GM12878 (cell line): ENCODE measurements around the gene MASTL. TPM values are rescaled to one million over a fixed set of nuclear protein-coding genes. Genes with fewer than 3 reads are reported as not detected.

Experiments
- ATAC-seq: fragments of 200-7000 bp; cut with Tn5 transposase; 3 replicates; pipeline ENCODE4 v1.9.1; 2020; ENCODE audit warnings: mild to moderate bottlenecking, moderate library complexity
- BruUV-seq: library from RNA; stranded (reverse); fragments of 400-500 nt; replicated peaks from 2 replicates; lab custom pipeline; 2021; lab: Mats Ljungman, UMichigan
- CTCF ChIA-PET: fragments of 300-600 bp; sonication (Branson Sonifier 250); formaldehyde crosslinking; extraction: SDS; loops from one replicate; lab custom pipeline; 2021; ENCODE audit warnings: inconsistent platforms; lab: Yijun Ruan, JAX
- POLR2A ChIA-PET: fragments of 350-600 bp; formaldehyde crosslinking; extraction: SDS; loops from one replicate; lab custom pipeline; 2021; ENCODE audit warnings: inconsistent platforms; lab: Charles Lee
- RAD21 ChIA-PET: fragments of 300-600 bp; sonication (Branson Sonifier 250); formaldehyde crosslinking; loops from one replicate; lab custom pipeline; 2023; ENCODE audit warnings: antibody characterized with exemption; ENCODE audit not compliant: unreplicated experiment; lab: Charles Lee
- SMC1A ChIA-PET: fragments of 300-600 bp; sonication (Branson Sonifier 250); formaldehyde crosslinking; loops from one replicate; lab custom pipeline; 2023; ENCODE audit not compliant: unreplicated experiment, uncharacterized antibody; lab: Charles Lee
- DNase-seq: peaks from one replicate; pipeline ENCODE4 v3.0.0-alpha.2; 2011; ENCODE audit warnings: low read depth, low spot score
- FAIRE-seq: peaks from 3 replicates; lab custom pipeline; 2011; peaks lifted over from hg19 to GRCh38; lab: Jason Lieb, UNC
- H2AFZ ChIP-seq: 2 replicates; pipeline ENCODE4 v1.6.0; 2011; ENCODE audit warnings: low read depth, low read length, control low read depth; ENCODE audit not compliant: control insufficient read depth
- H3K27ac ChIP-seq: 2 replicates; pipeline ENCODE4 v1.5.1; 2011; ENCODE audit warnings: control low read depth; ENCODE audit not compliant: control insufficient read depth, insufficient read depth
- H3K27me3 ChIP-seq, 2 experiments: replicated peaks in 1 of 2; 2 replicates each; pipeline versions ENCODE4 v1.6.0 to v1.6.1; 2011; ENCODE audit warnings: low read length in 1 of 2; ENCODE audit not compliant: control insufficient read depth in 2 of 2, insufficient read depth in 2 of 2
- H3K36me3 ChIP-seq, 2 experiments: 2 replicates each; pipeline ENCODE4 v1.5.1; 2011; ENCODE audit warnings: low read length in 1 of 2; ENCODE audit not compliant: control insufficient read depth in 2 of 2, insufficient read depth in 2 of 2
- H3K4me1 ChIP-seq: 2 replicates; pipeline ENCODE4 v1.6.1; 2011; ENCODE audit warnings: mild to moderate bottlenecking, low read length, moderate library complexity, mixed read lengths; ENCODE audit not compliant: control insufficient read depth, insufficient read depth
- H3K4me2 ChIP-seq: 2 replicates; pipeline ENCODE4 v1.6.0; 2011; ENCODE audit warnings: control low read depth; ENCODE audit not compliant: control insufficient read depth, insufficient read depth
- H3K4me3 ChIP-seq: fragments of 200-600 bp; sonication (generic); 2 replicates; pipeline ENCODE4 v1.5.1; 2016
- H3K79me2 ChIP-seq: 2 replicates; pipeline ENCODE4 v1.6.0; 2011; ENCODE audit warnings: low read length; ENCODE audit not compliant: control insufficient read depth, insufficient read depth
- H3K9ac ChIP-seq: 2 replicates; pipeline ENCODE4 v1.8.0; 2011; ENCODE audit warnings: low read length, control low read depth, mixed read lengths; ENCODE audit not compliant: control insufficient read depth, insufficient read depth
- H3K9me3 ChIP-seq: replicated peaks from 3 replicates; pipeline ENCODE4 v1.5.1; 2011; ENCODE audit warnings: mild to moderate bottlenecking, low read length; ENCODE audit not compliant: control insufficient read depth, insufficient read depth
- H4K20me1 ChIP-seq: 2 replicates; pipeline ENCODE4 v1.6.0; 2011; ENCODE audit not compliant: control insufficient read depth, insufficient read depth
- ASH2L ChIP-seq: fragments of 300-600, 200-600 bp; sonication (generic); IDR thresholded peaks from 2 replicates; pipeline ENCODE4 v1.6.1; 2017; ENCODE audit warnings: low read depth, mild to moderate bottlenecking, borderline replicate concordance
- BCL11A ChIP-seq: IDR thresholded peaks from 2 replicates; pipeline ENCODE4 v1.6.1; 2011; ENCODE audit warnings: low read depth, low read length
- CBX5 ChIP-seq: sonication (generic); IDR thresholded peaks from 2 replicates; pipeline ENCODE4 v1.6.1; 2016; ENCODE audit warnings: low read depth, moderate library complexity, mild to moderate bottlenecking, inconsistent platforms
- CEBPB ChIP-seq, 2 experiments: fragments of 150-350 bp in 1 of 2; IDR thresholded peaks; 2 replicates each; pipeline ENCODE4 v1.6.1; 2012 to 2014; ENCODE audit warnings: low read depth in 2 of 2, low read length in 2 of 2, borderline replicate concordance in 1 of 2, inconsistent platforms in 1 of 2
- EZH2 ChIP-seq: IDR thresholded peaks from 2 replicates; pipeline ENCODE4 v1.6.1; 2012; ENCODE audit warnings: low read depth, mild to moderate bottlenecking, control low read depth, inconsistent platforms, low read length, borderline replicate concordance; ENCODE audit not compliant: control insufficient read depth
- KLF5 ChIP-seq: fragments of 450-650 bp; IDR thresholded peaks from 2 replicates; pipeline ENCODE4 v1.6.1; 2014; ENCODE audit warnings: mild to moderate bottlenecking; ENCODE audit not compliant: partially characterized antibody
- MEF2A ChIP-seq: IDR thresholded peaks from 2 replicates; pipeline ENCODE4 v1.6.1; 2011; ENCODE audit warnings: low read depth, mild to moderate bottlenecking, low read length, moderate library complexity; ENCODE audit not compliant: insufficient read depth
- MYC ChIP-seq: IDR thresholded peaks from 2 replicates; pipeline ENCODE4 v1.6.1; 2011; ENCODE audit warnings: mild to moderate bottlenecking, low read length, moderate library complexity, inconsistent platforms; ENCODE audit not compliant: insufficient read depth, insufficient replicate concordance, insufficient read length, severe bottlenecking
- POLR2AphosphoS5 ChIP-seq: IDR thresholded peaks from 2 replicates; pipeline ENCODE4 v1.6.1; 2011; ENCODE audit warnings: mild to moderate bottlenecking, low read length, inconsistent platforms
- RELB ChIP-seq: fragments of 450-650 bp; IDR thresholded peaks from 2 replicates; pipeline ENCODE4 v1.6.1; 2017; ENCODE audit warnings: low read depth, mild to moderate bottlenecking, moderate library complexity
- STAT1 ChIP-seq: fragments of 450-650 bp; conservative IDR thresholded peaks from 2 replicates; pipeline ENCODE4 v1.6.1; 2014; ENCODE audit warnings: antibody characterized with exemption, mild to moderate bottlenecking
- STAT3 ChIP-seq: IDR thresholded peaks from 2 replicates; pipeline ENCODE4 v1.6.1; 2011; ENCODE audit warnings: low read depth, low read length, improper control_type of control experiment
- TCF3 ChIP-seq: IDR thresholded peaks from 2 replicates; pipeline ENCODE4 v1.6.1; 2012; ENCODE audit warnings: low read depth, mild to moderate bottlenecking, low read length, borderline replicate concordance; ENCODE audit not compliant: insufficient read depth
- USF2 ChIP-seq: IDR thresholded peaks from 2 replicates; pipeline ENCODE4 v1.6.1; 2011; ENCODE audit warnings: low read depth, low read length, improper control_type of control experiment, borderline replicate concordance
- ZNF384 ChIP-seq: IDR thresholded peaks from 2 replicates; pipeline ENCODE4 v1.6.1; 2012; ENCODE audit warnings: low read depth, mild to moderate bottlenecking, low read length, improper control_type of control experiment, borderline replicate concordance
- WGBS: methylation state at CpG from one replicate; pipeline ENCODE4 v1.1.6; 2016; ENCODE audit warnings: low lambda C conversion rate; ENCODE audit not compliant: insufficient replicate concordance, insufficient coverage; ENCODE audit errors: missing lambda C conversion rate; 5-methylcytosine and 5-hydroxymethylcytosine counted together
- in situ Hi-C: fragments of 300-500 bp; cut with MboI; formaldehyde crosslinking; loops from 9 replicates; pipeline ENCODE4 v1.14.3; 2018; ENCODE audit warnings: mixed read lengths
- intact Hi-C: fragments of 100-400 bp; cut with micrococcal nuclease; formaldehyde crosslinking; loops from one replicate; pipeline ENCODE4 v1.14.2; 2022; ENCODE audit not compliant: unreplicated experiment
- polyA plus RNA-seq, 11 experiments: library from polyadenylated mRNA; depleted of rRNA in 4 of 11; unstranded in 6 of 11; stranded (reverse) in 5 of 11; fragments of >200 nt; fragmentation: Nextera tagmentation in 4 of 11; fragmentation: Illumina TruSeq in 1 of 11; extraction: Ambion mirVana in 4 of 11; extraction: Trizol in 1 of 11; gene quantifications; 1 replicate in 1 of 11; 2 replicates in 10 of 11; pipeline versions ENCODE4 v1.2.1 to v1.2.3, GENCODE V29; 2011 to 2016; ENCODE audit warnings: inconsistent platforms in 2 of 11, missing spikeins in 2 of 11, low read depth in 1 of 11
- total RNA-seq, 4 experiments: library from RNA; depleted of rRNA in 3 of 4; stranded (reverse); fragments of >200 nt in 3 of 4; fragmentation: Illumina TruSeq in 1 of 4; extraction: Trizol in 1 of 4; gene quantifications; 2 replicates each; pipeline versions ENCODE4 v1.2.1 to v1.2.3, GENCODE V29; 2013 to 2021
- TF ChIP-seq, protein P1 (sequence below): IDR thresholded peaks from 2 replicates; pipeline ENCODE4 v1.6.1; 2012; ENCODE audit warnings: low read depth, low read length, improper control_type of control experiment
- TF ChIP-seq, protein P2 (sequence below): fragments of 450-650 bp; IDR thresholded peaks from 2 replicates; pipeline ENCODE4 v1.6.1; 2014; ENCODE audit warnings: mild to moderate bottlenecking

Gene MASTL
- total and polyA plus RNA-seq, 10 of the 15 experiments (the other 5 are each of a cell fraction or from before 2014, with no cell fraction given) = 7.1 to 36.9 (median 21.3) TPM

GRCh38 chr10:27188259-27188658 is 33.1 kb downstream of the MASTL start:
- intact Hi-C loops = no loop called here
- 100% methylated on average over 1 of the region's 1 CpG for WGBS
- Histone ChIP-seq H3K27me3 (no peaks in the 10 kb centered on the region), H3K27ac (no peak overlapping the region), H2AFZ (no peak overlapping the region), H3K9ac (no peak overlapping the region), H3K9me3 (no peaks in the 10 kb centered on the region), H3K79me2 (no peaks in the 10 kb centered on the region), H3K4me2 (no peak overlapping the region), H3K36me3 (peaks cover 0 to 17% of the 10 kb centered on the region in 2 experiments; a peak in 2 of 4 replicates), H3K4me3 (no peak overlapping the region), H4K20me1 (no peaks in the 10 kb centered on the region), H3K4me1 (no peaks in the 10 kb centered on the region)
- ChIA-PET CTCF (interaction anchor here (1.0 kb wide), 2 partner anchors 11 to 172 kb away, joined by 3 to 4 read pairs; no protein-coding TSS in a partner anchor), SMC1A (interaction anchor here (0.8 to 1.1 kb wide), 2 partner anchors 14 to 34 kb away, joined by 3 to 4 read pairs; no protein-coding TSS in a partner anchor), RAD21 (no interaction called here), POLR2A (no interaction called here)
- no TSS peak for BruUV-seq
- no peak for TF ChIP-seq BCL11A
- no peak for TF ChIP-seq STAT1
- no peak for TF ChIP-seq EZH2
- no peak for TF ChIP-seq USF2
- no peak for TF ChIP-seq MEF2A
- no peak for TF ChIP-seq MYC
- no peak for TF ChIP-seq KLF5
- TF ChIP-seq POLR2AphosphoS5 = no peak
- TF ChIP-seq RELB = no peak
- TF ChIP-seq TCF3 = no peak
- TF ChIP-seq CEBPB (IDR thresholded peaks at IDR 0.05; ENCODE audit: borderline replicate concordance in 1 of 2, low read depth in 2 of 2, low read length in 2 of 2) = no peak
- TF ChIP-seq CBX5 = no peak
- TF ChIP-seq STAT3 = no peak
- TF ChIP-seq, protein P1, sequence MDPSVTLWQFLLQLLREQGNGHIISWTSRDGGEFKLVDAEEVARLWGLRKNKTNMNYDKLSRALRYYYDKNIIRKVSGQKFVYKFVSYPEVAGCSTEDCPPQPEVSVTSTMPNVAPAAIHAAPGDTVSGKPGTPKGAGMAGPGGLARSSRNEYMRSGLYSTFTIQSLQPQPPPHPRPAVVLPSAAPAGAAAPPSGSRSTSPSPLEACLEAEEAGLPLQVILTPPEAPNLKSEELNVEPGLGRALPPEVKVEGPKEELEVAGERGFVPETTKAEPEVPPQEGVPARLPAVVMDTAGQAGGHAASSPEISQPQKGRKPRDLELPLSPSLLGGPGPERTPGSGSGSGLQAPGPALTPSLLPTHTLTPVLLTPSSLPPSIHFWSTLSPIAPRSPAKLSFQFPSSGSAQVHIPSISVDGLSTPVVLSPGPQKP = no peak
- no peak for TF ChIP-seq ASH2L
- TF ChIP-seq, protein P2, sequence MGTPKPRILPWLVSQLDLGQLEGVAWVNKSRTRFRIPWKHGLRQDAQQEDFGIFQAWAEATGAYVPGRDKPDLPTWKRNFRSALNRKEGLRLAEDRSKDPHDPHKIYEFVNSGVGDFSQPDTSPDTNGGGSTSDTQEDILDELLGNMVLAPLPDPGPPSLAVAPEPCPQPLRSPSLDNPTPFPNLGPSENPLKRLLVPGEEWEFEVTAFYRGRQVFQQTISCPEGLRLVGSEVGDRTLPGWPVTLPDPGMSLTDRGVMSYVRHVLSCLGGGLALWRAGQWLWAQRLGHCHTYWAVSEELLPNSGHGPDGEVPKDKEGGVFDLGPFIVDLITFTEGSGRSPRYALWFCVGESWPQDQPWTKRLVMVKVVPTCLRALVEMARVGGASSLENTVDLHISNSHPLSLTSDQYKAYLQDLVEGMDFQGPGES = no peak
- no peak for TF ChIP-seq ZNF384
- no peak for DNase-seq
- no peak for ATAC-seq
- in situ Hi-C loops = no loop called here
- no peak for FAIRE-seq
